HG03571 (cell line): ENCODE measurements around the gene KRT13.

ENCODE experiments used
- ATAC-seq: cut with Tn5 transposase; IDR thresholded peaks from one replicate; pipeline ENCODE4 v1.9.1; 2021; ENCODE audit not compliant: unreplicated experiment

Gene KRT13

DNA sequence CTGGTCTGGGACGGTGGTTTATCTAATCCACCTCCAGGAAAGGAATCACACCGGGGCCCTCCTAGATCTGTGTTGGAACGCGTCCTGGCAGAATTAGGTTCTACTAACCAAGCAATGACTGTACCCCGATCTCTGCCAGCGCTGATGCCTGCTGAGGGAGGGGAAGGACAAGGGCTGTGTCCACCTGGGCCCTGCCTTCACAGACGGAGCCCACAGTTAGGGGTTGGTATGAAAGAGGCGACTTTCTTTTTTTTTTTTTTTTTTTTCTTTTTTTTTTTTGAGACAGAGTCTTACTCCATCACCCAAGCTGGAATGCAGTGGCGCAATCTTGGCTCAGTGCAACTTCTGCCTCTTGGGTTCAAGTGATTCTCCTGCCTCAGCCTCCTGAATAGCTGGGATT lies 32.6 kb upstream of the KRT13 start:
- ATAC-seq: no peak

DNA sequence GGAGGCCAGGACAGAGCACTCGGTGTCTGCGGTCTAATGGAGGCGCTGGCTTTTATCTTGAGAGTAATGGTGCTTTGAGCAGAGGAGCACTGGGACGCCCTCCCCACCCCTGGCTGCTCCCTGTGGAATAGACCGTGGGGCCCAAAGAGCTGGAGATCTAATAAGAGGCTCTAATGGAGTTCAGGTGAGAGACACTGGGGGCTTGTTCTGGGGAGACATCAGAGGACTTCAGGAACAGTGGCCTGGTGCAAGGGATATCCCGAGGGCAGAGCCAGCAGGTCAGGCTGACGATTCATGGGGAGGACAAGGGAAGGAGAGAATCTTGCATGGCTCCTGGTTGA lies 32.2 kb upstream of the KRT13 start:
- ATAC-seq: no peak

DNA sequence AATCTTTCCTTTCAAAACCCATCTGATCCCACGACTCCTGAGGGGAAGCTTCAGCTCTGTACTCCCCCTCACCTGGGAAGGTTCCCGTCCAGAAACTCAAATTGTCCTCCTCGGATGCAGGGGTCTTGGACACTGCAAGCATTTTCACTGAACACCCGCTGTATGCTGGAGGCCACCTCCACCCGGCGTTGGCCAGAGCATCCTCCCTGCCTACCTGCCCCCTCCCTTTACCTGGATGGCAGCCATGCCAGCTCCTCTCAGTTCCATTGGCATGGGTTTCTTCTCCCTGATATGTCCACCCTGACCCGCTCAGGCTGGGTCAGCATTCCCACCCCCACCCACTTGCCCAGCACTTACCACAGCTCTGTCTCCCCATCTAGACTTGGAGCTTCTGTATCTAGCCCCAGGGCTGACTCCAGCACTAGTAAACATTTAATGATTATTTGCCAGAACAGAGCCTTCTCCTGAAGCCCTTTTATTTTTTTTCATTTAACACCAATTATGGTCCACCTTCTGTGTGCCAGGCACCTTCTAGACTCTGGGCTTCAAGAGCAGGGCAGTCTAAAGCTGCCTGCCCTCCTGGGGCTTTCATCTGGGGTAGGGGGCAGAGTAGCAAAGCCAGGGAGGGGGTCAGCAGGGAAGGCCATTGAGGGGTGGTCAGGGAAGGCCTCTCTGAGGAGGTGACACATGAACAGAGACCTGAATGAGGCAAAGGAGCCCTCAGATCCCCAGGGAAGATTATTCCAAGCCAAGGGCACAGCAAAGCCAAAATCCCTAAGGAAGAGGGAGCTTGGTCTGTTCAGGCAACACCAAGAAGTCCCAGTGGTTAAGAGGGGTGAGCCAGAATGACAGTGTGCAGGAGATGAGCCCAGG lies 31.6 kb upstream of the KRT13 start:
- ATAC-seq: no peak

DNA sequence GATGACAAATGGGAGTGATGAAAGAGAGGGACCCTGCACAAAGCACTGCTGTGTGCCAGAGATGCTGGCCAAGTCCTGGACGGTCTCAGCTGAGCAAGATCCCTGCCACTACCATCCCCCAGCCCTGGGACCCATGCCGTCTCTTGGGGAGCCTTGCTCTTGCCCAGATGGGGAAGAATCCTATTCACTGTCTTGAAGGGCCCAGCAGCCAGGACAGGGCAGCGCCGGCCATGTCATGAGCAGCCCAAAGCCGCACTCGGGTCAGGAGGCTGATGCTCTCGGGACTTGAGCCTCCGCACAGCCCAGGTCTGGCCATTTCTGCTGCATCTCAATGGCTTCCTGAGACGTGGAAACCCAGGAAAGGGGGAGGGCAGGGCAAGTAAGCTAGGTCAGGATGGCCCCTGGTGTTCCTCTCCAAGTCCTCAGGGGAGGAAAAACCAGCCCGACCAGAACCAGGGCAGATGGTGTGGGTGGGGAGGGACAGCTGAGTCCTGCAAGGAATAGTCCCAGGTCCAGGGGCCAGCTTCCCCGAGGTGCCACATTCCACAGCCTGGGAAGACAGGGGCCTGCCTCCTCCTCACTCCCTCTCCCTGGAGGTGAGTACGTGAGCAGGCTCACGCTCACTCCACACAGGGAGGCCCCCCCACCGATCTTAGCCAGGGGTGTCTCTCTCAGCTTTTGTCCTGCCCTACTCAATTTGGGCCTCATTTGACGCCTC lies 30.5 kb upstream of the KRT13 start:
- no peak for ATAC-seq

DNA sequence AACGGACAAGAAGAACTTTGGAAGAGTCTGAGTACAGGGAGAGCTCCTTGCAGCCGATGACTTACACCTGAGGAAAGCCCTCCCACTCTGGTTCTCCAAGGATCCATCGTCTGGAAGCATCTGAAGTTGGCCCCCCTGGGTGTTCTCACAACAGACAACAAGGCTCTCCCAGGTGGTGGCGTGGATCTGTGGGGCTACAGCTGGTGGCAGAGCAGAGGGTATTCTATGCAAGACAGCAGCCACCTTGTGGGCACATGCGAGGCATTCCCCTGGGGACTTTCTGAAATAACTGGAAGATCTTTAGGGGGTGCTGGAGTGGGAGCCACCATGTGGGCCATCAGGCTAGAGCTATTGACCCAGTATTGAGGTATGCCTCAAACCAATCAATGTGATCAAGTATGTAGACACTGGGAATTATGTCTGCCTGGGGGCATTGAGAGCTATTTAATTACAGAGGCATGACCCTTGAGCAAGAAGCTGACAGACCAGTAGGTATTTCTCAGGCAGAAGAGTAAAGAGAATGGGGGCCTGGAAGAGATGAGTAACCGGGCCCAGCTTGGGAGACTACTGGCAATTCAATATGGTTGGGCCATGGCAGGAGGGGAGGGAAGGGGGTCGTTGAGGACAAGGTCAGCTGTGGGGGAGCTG lies 29.6 kb upstream of the KRT13 start:
- no peak for ATAC-seq

DNA sequence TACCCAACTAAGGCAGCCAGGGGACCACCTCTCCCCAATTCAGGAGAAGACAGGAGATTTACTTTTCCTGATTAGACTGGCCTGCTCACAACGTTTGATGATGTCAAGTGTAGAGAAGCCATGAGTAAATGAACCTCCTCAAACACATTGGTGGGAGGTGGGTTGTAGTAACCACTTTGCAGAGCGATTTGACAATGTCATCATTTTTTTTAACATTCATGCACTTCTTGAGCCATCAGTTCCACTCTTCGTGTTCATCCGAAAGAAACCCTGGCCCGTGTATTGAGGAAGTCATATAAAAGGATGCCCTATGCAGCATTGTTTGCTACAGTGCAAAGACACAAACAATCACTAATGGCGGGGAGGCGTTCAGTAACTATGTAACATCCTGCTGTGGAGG lies 28.2 kb upstream of the KRT13 start:
- no peak for ATAC-seq

DNA sequence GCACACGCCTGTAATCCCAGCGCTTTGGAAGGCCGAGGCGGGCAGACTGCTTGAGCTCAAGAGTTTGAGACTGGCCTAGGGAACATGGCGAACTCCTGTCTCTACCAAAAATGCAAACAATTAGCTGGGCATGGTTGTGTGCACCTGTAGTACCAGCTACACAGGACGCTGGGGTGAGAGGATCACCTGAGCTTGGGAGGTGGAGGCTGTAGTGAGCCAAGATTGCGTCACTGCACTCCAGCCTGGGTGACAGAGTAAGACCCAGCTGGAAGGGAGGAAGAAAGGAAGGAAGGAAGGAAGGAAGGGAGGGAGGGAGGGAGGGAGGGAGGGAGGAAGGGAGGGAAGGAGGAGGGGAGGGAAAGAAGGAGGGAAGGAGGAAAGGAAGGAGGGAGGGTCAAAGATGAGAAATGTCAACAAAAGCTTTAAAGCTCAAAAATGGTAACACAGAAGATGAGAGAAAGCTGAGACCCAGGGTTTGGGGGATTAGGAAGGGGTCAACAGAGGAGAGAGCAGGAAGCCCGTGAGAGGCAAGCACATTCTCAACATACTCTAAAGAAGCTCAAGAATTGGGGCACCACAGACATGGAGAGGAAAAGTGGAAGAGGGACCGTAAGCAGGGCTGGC lies 27.6 kb upstream of the KRT13 start:
- ATAC-seq: no peak

DNA sequence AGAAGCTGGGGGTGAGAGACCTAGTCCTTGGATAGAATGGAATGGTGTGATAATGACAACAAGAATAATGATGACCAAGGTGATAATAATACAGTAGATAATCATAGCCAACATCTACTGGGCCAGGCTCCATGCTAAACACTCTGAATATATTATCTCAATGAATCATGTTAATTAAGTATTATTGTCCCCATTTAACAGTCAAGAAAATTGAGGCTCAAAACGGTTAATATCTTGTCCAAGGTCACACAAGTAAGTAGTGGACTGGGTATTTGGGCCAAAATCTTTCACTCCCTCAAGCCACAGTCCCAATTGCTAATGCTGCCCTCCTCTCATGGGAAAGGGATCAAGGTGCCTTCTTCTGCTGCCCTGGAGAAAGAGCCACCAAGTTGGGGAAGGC lies 26.6 kb upstream of the KRT13 start:
- ATAC-seq: no peak

DNA sequence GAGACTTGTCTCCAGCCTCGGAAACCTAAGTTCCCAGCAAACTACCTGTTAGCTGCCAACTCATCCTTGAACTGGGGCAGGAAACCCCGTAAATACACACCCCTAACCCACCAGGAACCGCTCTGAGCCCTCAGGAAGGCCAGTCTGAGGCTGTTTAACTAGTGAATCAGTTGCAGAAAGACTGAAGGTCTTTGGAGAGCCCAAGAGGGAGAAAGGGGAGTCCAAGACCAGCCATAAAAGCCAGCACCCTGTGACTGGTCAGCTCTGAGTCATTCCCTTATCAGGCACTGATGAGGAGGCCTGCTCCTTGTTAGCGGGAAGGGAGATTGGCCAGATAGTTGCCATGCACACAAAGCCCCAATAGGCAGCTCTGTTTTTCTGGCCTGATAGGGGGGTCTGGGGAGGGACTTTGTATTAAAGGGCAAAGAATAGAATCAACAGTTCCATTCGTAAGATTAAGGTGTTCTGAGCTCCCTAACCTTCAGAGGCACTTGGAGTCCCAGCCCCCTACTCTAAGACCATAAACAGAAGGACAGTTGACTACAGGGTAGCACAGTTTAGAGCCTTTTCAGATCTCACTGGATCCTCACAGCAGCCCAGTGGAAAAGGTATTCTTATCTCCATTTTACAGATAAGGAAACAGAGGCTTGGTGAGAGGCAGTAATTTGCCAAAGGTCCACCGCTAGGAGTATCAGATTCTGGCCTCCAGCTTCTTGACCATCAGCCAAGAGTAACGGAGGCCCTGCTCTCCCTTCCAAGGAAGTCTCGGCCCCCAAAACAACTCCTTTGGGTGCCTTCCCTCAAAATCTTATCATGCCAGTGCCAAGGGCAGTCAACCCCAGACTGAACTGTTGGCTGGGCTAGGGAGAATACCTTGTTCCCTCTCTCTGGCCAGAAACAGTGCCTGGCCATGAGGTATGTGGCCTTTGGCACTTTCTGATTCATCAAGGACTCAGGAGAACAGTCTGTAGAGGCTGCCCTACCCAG lies 24.9 kb upstream of the KRT13 start:
- ATAC-seq: no peak

DNA sequence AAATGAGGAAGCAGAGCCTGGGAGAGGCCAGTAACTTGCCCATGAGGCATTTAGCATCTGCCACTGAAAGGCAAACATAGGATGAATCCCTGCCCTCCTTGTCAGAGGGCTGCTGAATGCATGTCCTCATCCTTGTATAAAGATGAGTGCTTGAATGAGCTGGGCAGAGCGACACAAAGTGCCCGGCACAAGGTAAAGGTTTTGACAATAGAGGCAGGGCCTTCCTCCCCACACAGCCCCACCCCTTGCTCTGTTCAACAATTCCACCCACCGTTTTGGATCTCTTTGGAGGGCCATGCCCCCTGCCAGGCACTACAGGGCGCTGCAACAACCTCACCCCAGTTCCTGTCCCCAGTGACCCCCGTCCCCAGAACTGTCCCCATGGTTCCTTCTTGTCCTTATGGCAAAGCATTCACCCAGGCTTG lies 24.1 kb upstream of the KRT13 start:
- ATAC-seq: no peak

DNA sequence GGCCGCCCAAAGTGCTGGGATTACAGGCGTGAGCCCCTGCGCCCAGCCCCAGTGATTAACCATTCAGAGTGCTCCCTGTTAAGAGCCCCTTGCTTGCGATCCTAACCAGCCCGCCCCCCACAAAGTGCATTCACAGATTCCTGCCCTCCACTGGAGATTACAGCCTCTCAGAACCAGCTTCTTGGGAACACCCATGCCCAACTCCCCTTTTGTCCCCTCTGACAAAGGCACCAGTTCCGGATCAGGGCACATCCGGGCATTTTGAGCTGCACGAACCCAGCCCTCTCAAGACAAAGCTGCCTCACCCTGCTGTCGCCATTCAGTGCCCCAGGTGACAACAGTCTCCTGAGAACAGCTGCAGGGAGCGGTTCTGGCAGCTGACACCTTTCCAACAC lies 23.5 kb upstream of the KRT13 start:
- no peak for ATAC-seq

DNA sequence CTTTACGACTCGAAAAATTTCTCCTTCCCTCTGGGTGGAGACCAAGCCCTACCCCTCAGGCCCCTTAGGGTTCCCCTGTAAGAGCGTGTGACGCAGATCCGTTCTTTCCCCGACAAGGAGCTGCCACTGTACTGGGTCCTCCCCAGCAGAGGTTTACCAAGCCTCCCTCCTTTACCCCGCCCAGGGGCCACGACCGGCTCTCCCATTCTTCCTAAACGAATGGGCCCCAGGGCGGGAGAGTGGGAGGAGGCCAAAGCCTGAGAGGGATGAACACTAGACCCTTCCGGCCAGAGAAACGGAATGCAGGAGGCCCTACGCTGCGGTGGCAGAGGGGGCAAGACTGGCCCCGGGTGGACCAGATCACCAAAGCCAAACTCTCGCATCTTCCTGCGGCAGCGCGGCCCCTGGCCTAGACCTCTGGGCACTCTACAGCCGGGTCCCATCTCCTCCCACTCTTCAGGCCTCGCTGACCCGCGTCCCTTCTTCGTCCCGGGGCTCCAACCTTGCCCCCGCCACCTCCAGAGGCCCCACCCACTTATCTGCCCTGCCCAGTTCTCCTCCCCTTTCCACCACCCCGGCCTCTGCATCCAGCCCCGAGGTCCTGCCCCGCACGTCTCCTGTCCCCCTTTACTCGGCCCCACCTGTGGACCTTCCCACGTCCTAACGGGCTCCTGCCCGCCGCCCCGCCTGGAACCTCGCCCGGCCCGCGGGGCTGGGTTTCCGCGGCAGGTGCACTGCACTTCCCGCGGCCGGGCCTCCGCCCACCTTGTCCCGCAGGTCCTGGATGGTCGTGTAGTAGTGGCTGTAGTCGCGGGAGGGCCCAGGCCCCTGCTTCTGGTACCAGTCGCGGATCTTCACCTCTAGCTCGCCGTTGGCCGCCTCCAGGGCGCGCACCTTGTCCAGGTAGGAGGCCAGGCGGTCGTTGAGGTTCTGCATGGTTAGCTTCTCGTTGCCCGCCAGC lies 21.9 kb upstream of the KRT13 start:
- no peak for ATAC-seq

DNA sequence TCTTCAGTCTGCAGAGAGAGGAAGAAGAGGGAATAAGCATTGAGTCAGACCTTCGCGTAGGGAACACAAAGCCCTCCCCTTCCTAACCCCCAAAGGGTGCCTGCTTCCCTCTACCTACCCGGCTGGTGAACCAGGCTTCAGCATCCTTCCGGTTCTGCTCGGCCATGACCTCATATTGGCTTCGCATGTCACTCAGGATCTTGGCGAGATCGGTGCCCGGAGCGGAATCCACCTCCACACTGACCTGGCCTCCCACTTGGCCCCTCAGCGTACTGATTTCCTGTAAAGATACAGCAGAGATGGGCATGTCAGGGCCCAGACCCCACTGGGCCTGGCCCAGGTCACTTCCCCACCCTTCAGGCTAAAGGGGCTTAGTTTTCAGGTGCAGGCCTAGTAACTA lies 18.8 kb upstream of the KRT13 start:
- no peak for ATAC-seq

DNA sequence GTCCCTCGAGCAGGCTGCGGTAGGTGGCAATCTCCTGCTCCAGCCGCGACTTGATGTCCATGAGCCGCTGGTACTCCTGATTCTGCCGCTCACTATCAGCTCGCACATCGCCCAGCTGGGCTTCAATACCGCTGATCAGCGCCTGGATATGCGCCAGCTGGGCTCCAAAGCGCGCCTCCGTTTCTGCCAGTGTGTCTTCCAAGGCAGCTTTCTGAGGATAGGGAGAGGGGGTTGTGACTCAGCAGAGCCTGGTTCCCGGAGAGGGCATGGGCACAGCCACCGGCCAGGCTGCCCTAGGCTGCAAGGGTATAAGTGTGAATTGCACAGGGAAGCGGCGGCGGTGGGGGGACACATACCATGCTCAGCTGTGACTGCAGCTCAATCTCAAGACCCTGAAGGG lies 18.4 kb upstream of the KRT13 start:
- no peak for ATAC-seq

DNA sequence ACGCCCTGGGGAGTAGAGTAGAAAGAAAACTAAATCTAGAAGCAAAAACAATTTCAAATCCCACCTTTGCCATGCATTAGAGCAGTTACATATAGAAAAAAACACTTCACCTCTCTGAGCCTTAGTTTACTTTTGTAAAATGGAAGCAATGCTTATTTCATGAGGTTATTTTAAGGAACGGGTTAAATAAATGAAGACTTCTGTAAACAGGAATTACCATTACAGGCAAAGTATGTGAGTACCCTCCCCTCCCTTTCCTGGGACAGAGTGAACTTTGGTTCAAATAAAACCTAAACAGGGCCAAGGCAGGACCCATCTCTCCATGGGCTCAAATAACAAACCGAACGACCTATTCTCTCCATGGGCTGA lies 17.8 kb upstream of the KRT13 start:
- no peak for ATAC-seq

DNA sequence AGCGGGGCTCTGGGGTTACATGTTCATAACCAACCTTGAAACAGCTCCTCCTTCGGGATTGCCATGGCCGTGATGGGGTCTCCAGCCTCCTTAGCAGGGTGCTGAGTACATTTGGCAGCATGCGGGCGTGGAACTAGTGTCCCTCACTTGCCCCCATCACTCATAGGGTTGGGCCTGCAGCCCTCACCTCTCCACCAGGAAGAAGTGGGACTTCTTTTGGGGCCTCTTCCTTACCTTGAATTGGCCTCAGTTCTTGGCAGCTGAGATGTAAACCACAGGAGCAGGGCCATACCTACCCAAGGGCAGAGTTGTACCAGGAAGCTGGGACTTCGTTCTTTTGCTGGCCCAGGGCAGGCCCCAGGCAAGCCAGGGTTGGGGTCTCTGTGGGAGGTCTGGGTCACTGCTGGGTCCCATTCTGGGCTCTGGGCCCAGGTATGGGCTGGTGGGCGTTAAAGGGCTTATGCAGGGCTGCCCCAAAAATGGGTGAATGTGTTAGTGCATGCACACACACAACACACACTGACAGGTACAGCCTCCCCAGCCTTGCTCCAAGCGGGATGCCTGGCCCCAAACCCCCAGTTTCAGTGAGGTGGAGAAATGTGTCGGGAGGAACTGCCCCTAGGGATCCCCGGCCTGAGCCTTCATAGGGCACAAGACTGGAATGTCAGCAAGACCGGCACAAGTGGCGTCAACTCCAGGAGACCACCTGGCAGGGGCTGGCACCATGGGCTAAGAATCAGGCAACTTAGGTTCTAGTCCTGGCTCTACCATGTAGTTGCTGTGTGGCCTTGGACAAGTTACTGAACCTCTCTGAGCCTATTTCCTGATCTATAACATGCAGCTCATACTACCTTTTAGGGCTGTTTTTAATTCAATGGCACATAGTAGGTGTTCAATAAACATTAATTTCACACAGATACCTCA lies 17.2 kb upstream of the KRT13 start:
- ATAC-seq: no peak

DNA sequence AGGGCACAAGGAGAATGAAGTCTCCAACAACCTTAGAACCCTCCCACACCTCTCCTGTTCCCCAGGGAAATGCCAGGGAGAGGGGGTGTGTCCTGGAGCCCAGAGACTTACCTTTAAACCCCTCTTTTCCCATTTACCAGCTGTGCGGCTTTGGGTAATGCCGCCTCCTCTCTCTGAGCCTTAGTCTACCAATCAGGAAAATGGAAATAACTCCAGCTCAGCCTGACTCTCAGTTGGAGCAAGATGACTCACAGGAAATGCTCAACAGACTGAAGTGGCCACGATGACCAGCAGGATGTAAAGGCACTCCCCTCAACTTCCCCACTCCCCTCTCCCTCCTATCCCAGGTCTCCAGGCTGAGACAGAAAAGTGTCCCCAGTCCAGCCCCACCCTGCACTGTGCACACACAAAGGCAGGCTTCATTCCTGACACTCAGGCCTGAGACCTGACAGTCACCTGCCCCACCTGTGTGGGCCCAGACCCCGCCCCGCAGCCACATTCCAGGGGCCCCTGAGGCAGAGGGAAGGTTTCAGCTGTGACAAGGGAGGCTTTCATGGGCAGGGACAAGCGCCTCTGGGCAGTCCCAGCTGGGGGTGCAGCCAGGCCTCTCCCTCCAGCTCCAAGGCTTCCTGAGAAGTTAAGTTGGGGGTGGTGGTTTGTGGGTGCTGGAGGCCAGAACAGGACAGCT lies 16.3 kb upstream of the KRT13 start:
- ATAC-seq: no peak
